Activated CD8-positive, alpha-beta memory T cell treated with anti-CD3 and anti-CD28 coated beads for 36 hours (primary cell): Measurements from ENCODE around the gene LMNA. TPM values are rescaled to one million over a fixed set of nuclear protein-coding genes. Genes with fewer than 3 reads are reported as not detected.

ENCODE experiments used
- CTCF ChIA-PET: fragments of 350-600 bp; sonication (Branson Sonifier 250); formaldehyde crosslinking; loops from one replicate; lab custom pipeline; 2021; ENCODE audit warnings: antibody characterized with exemption; lab: Charles Lee
- POLR2A ChIA-PET: fragments of 350-600 bp; sonication (Branson Sonifier 250); formaldehyde crosslinking; loops from one replicate; lab custom pipeline; 2021; ENCODE audit warnings: antibody characterized with exemption; lab: Charles Lee
- total RNA-seq, 2 experiments: library from RNA; stranded (reverse); gene quantifications; one replicate each; pipeline ENCODE4 v1.2.3, GENCODE V29; 2021

LMNA gene
- total RNA-seq, 2 experiments from 2014 or later, result 95.3 to 95.9 TPM

DNA sequence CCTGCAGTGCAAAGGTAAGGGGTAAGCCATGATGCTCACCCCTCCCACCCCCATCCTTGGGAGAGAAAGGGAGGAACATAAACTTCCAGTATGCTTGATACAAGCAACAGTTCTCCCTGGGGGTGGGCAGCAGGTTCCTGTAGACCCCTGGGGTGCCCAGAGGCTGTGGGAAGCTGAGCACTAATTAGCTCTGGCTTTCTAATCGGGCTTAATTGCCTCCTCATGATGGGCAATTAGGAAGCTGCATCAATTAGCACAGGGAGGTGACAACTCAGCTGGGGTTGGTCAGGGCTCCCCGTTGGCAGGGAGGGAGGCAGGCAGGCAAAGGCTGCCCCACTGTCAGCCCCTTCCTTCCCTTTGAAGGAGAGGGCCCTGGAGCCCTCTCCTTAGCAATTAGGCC lies 15.7 kb upstream of the LMNA start:
- ChIA-PET POLR2A (interaction anchor here (1.0 to 2.8 kb wide), 2 partner anchors 7 to 114 kb away, joined by 3 to 32 read pairs; partner anchors contain the start of gene PMF1), CTCF (interaction anchor here (1.0 to 12.8 kb wide), 5 partner anchors 8 to 184 kb away, joined by 3 to 361 read pairs (median 7); partner anchors contain the start of genes LMNA and SMG5)

- CTCF ChIA-PET, result interaction anchor here (1.0 to 12.8 kb wide), 4 partner anchors 8 to 184 kb away, joined by 3 to 361 read pairs (median 5); partner anchors contain the start of genes LMNA and SMG5
- POLR2A ChIA-PET, result interaction anchor here (1.0 kb wide), 2 partner anchors 15 to 114 kb away, joined by 3 to 5 read pairs; partner anchors contain the start of gene PMF1
Measured at GRCh38 chr1:156099282-156099681, 15.2 kb upstream of the LMNA start.

DNA sequence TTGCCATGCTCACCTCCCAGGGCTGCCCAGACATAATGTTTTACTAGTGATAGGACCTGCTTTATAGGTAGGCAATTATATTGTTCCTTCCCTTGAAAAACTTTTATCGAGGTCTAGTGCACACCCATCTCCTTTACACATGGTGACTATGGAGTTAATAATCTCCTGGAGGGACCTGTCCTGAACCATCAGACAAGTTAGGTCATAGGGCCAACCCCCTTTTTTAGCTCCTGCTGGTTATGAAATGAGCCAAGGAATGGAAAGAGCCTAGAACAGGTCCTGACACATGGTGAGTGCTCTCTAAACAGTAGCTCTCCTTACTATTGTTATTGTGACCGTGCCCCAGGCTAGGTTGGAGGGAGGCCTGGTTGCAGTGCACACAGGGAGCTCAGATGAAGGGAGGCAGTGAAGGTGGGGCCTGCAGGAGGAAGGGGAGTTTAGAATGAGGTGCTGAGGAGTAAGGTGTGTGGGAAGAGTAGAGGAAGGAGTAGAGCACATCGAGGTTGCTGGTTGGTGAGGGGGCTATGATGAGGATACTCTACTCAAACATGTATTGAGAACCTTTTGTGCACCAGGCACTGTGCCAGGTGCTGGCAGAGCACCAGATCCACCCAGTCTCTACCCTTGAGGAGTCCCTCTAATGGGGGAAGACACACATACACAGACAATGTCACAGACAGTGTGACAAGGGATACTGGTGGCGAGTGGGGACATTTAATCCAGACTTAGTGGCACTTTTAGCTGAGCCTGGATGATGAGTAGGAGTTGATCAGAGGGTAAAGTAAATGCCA lies 14.1 kb upstream of the LMNA start:
- CTCF ChIA-PET, result interaction anchor here (1.1 to 12.8 kb wide), 4 partner anchors 9 to 31 kb away, joined by 4 to 361 read pairs (median 6); partner anchors contain the start of gene LMNA
- POLR2A ChIA-PET, result interaction anchor here (1.0 kb wide), 1 partner anchor 13 kb away, joined by 5 read pairs; no protein-coding TSS in a partner anchor

DNA sequence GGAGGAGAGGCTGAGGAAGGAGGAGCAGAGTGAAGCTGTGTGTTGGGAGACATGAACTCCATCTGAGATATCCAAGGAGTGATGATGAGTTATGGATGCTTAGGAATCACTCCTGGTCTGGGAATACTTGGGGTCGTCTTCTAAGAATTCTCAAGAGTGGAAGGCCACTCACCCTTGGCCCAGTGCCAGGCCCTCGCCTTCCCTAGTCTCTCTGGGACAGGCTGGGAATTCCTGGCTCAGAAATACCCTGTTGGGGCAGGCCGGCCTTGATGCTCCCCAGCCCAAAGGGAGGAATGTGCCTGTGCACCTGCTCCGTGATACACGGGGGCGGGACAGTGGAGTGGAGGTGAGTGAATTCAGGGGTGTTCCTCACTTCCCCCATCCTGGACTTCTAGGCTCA lies 12.6 kb upstream of the LMNA start:
- CTCF ChIA-PET, result interaction anchor here (1.0 to 2.2 kb wide), 6 partner anchors 12 to 30 kb away, joined by 3 to 10 read pairs (median 5); no protein-coding TSS in a partner anchor
- POLR2A ChIA-PET, result interaction anchor here (1.5 kb wide), 1 partner anchor 12 kb away, joined by 3 read pairs; the partner anchor contains the start of gene LMNA

DNA sequence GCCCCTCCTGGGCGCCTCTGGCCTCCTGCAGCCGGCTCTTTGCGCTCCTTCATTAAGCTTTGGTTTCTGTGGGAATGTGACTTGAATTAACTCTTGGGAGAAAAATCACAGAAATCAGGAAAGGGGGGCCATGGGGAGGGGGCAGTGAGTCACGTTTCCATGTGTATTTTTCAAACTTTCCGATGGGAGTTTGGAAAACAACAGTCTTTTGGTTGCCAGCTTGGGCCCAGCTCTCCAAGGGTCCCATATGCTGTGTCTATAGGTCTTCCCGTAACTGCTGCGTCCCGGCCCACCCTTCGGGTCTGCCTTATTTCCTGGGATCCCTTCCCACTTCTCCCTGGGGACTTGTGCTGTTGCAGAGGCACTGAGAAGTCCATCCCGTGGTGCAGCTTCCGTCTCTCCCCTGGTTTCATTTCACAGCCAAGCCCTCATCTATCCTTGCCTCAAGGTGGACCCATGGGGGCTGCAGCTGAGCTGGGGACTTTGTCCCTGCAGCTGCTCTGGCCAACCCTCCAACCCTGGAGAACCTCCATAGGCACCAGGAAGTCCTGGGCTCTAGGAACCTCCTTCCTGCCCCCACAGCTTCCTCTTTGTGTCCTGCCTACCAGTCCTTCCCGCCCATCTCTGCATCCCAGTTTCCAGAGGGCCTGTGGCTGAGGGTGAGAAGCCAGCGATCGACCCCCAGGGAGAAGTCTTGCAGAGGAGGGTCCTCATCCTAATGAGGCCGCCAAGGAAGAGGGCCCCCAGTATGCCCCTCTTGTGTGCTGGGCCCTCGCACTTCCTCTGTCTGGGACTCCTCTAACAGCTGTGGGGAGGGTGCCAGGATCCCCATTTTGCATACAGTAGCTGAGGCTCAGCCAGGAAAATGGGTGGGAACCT lies 11.6 kb upstream of the LMNA start:
- ChIA-PET POLR2A (interaction anchor here (0.8 to 1.5 kb wide), 2 partner anchors 11 to 12 kb away, joined by 3 read pairs; partner anchors contain the start of gene LMNA), CTCF (interaction anchor here (1.0 to 2.2 kb wide), 6 partner anchors 11 to 157 kb away, joined by 3 to 10 read pairs (median 4); no protein-coding TSS in a partner anchor)

- ChIA-PET POLR2A (interaction anchor here (1.5 kb wide), 2 partner anchors 11 to 110 kb away, joined by 3 read pairs; partner anchors contain the start of genes LMNA and PMF1), CTCF (interaction anchor here (1.6 to 4.7 kb wide), 2 partner anchors 23 to 27 kb away, joined by 4 to 33 read pairs; no protein-coding TSS in a partner anchor)
Measured at GRCh38 chr1:156103521-156103947, 11.0 kb upstream of the LMNA start.

DNA sequence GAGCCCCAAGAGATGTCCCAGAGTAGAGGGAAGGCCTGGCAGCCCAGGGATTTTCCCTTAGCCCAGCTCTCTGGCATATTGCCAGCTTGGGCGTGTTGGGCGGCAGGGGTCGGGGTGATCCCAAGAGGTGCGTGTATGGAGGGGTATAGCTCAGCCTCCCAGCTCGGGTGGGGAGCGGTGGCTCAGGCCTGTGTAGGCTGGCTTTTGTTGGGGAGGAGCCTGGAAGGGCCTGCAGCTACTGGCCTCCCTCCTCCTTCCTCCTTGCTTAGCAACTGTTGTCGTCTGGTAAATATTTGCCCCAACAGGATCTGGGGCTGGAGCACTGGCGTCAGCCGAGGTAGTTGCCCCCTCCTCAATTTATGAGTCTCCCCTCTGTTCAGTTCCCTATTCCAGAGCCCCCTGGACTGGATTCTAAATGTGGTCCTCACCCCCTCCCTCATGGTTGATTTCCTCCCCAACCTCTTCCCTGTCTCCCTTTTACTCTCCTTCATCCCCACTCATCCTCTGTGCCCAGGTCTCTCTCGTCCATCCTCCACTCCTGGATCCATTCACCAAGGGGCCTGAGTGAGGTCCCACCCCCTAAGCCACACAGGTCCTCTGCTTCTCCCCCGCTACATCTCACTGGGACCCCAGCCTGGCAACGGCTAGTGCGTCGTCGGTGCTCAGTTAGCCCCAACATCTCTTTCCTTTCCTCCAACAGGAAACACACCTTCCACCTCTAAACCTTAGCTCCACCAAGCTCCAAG lies 10.3 kb upstream of the LMNA start:
- ChIA-PET CTCF (interaction anchor here (0.6 to 4.7 kb wide), 6 partner anchors 8 to 26 kb away, joined by 3 to 43 read pairs (median 4); no protein-coding TSS in a partner anchor), POLR2A (interaction anchor here (1.2 to 3.4 kb wide), 3 partner anchors 7 to 109 kb away, joined by 3 to 32 read pairs (median 3); partner anchors contain the start of genes LMNA and PMF1)

- CTCF ChIA-PET, result interaction anchor here (0.6 to 4.7 kb wide), 7 partner anchors 9 to 25 kb away, joined by 3 to 43 read pairs (median 4); no protein-coding TSS in a partner anchor
- POLR2A ChIA-PET, result interaction anchor here (1.0 to 3.4 kb wide), 5 partner anchors 8 to 108 kb away, joined by 3 to 32 read pairs (median 6); partner anchors contain the start of genes LMNA and PMF1
Measured at GRCh38 chr1:156104861-156105832, 9.4 kb upstream of the LMNA start.

DNA sequence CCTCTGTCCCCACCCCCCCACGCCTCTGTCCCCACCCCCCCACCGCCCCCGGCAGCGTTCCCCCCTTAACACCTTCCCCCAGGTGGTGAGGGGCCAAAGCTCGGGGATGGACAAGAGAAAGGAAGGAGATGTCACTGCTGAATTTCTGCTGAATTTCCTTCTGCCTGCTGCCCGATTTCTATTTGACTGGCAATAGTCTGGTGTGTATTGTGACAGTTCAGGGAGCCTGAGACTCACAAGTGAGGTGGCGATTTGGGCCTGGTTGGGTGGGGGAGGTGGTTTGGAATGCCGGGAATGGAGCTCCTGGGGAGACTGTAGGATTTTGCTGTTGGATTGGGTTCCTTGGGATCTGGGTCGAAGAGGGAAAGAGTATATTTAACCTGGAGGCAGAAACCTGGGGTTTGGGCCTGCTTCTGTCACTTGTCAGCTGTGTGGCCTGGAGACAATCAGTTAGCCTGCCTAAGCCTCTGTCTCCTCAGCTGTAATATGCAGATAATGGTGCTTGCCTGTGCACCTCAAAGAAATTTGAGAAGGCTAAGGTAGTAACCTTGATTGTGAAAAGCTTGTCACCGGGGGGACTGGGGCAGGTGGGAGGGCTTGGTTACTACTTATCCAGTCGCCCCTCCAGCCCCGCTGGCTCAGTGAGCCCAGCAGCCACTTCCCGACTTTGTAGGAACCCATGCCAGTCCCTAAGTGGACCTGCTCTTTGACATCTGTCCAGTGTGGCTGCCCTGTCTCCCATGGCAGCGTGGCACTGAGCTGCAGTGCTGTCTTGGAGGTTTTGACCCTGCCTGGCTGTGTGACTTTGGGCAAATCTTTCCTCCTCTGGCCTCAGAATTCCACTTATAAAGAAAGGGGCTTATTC lies 7.7 kb upstream of the LMNA start:
- ChIA-PET CTCF (interaction anchor here (0.7 to 4.7 kb wide), 8 partner anchors 8 to 226 kb away, joined by 3 to 43 read pairs (median 6); partner anchors contain the start of gene LMNA), POLR2A (interaction anchor here (0.7 to 3.4 kb wide), 7 partner anchors 8 to 173 kb away, joined by 3 to 32 read pairs (median 6); partner anchors contain the start of genes LMNA and SLC25A44)

- CTCF ChIA-PET, result interaction anchor here (0.7 to 4.7 kb wide), 4 partner anchors 12 to 117 kb away, joined by 3 to 43 read pairs (median 20); no protein-coding TSS in a partner anchor
- POLR2A ChIA-PET, result interaction anchor here (0.8 kb wide), 1 partner anchor 11 kb away, joined by 6 read pairs; no protein-coding TSS in a partner anchor
Measured at GRCh38 chr1:156108057-156108456, 6.5 kb upstream of the LMNA start.

GRCh38 chr1:156108664-156109241 lies 5.8 kb upstream of the LMNA start:
- CTCF ChIA-PET, result interaction anchor here (0.5 kb wide), 1 partner anchor 310 kb away, joined by 3 read pairs; no protein-coding TSS in a partner anchor
- POLR2A ChIA-PET, result interaction anchor here (1.8 kb wide), 1 partner anchor 12 kb away, joined by 4 read pairs; no protein-coding TSS in a partner anchor

- POLR2A ChIA-PET, result interaction anchor here (1.8 kb wide), 1 partner anchor 13 kb away, joined by 4 read pairs; no protein-coding TSS in a partner anchor
- CTCF ChIA-PET, result no interaction called here
Measured at GRCh38 chr1:156110252-156110651, 4.3 kb upstream of the LMNA start.

GRCh38 chr1:156111355-156111962 lies 3.1 kb upstream of the LMNA start:
- POLR2A ChIA-PET, result interaction anchor here (0.7 kb wide), 1 partner anchor 11 kb away, joined by 6 read pairs; no protein-coding TSS in a partner anchor
- CTCF ChIA-PET, result interaction anchor here (0.7 to 5.2 kb wide), 2 partner anchors 15 to 330 kb away, joined by 4 to 47 read pairs; no protein-coding TSS in a partner anchor
